Uterus (tissue), 2 donors: Measurements from ENCODE around the gene PLP1.

Experiments
- POLR2A ChIP-seq, 2 donors: fragments of 450-650 bp; IDR thresholded peaks; one replicate each; pipeline ENCODE4 v1.6.1; 2016; ENCODE audit warnings: antibody characterized with exemption in 2 of 2, mild to moderate bottlenecking in 1 of 2, moderate library complexity in 1 of 2
- TF ChIP-seq, protein P1 (sequence below), 4 experiments: fragments of 200-600 bp in 2 of 4; fragments of 450-650 bp in 2 of 4; sonication (generic) in 2 of 4; IDR thresholded peaks; one replicate each; pipeline ENCODE4 v1.5.1; 2016 to 2019; ENCODE audit warnings: antibody characterized with exemption in 4 of 4, mild to moderate bottlenecking in 2 of 4, moderate library complexity in 1 of 4

DNA sequence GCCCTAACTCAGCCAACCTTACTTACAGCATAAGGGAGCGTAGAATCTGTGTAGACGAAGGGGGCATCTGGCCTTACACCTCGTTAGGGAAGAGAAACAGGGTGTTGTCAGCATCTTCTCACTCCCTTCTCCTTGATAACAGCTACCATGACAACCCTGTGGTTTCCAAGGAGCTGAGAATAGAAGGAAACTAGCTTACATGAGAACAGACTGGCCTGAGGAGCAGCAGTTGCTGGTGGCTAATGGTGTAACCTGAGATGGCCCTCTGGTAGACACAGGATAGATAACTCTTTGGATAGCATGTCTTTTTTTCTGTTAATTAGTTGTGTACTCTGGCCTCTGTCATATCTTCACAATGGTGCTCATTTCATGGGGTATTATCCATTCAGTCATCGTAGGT, 14.6 kb downstream of the PLP1 start:
- no peak for TF ChIP-seq POLR2A (IDR thresholded peaks at IDR 0.05)
- TF ChIP-seq, protein P1, sequence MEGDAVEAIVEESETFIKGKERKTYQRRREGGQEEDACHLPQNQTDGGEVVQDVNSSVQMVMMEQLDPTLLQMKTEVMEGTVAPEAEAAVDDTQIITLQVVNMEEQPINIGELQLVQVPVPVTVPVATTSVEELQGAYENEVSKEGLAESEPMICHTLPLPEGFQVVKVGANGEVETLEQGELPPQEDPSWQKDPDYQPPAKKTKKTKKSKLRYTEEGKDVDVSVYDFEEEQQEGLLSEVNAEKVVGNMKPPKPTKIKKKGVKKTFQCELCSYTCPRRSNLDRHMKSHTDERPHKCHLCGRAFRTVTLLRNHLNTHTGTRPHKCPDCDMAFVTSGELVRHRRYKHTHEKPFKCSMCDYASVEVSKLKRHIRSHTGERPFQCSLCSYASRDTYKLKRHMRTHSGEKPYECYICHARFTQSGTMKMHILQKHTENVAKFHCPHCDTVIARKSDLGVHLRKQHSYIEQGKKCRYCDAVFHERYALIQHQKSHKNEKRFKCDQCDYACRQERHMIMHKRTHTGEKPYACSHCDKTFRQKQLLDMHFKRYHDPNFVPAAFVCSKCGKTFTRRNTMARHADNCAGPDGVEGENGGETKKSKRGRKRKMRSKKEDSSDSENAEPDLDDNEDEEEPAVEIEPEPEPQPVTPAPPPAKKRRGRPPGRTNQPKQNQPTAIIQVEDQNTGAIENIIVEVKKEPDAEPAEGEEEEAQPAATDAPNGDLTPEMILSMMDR (IDR thresholded peaks at IDR 0.05) = no peak
